HG03439 (cell line): Measurements from ENCODE around the gene STXBP6.

Experiments used
- ATAC-seq: cut with Tn5 transposase; IDR thresholded peaks from one replicate; pipeline ENCODE4 v1.9.1; 2021; ENCODE audit warnings: mild to moderate bottlenecking, moderate library complexity; ENCODE audit not compliant: unreplicated experiment

STXBP6 gene

DNA sequence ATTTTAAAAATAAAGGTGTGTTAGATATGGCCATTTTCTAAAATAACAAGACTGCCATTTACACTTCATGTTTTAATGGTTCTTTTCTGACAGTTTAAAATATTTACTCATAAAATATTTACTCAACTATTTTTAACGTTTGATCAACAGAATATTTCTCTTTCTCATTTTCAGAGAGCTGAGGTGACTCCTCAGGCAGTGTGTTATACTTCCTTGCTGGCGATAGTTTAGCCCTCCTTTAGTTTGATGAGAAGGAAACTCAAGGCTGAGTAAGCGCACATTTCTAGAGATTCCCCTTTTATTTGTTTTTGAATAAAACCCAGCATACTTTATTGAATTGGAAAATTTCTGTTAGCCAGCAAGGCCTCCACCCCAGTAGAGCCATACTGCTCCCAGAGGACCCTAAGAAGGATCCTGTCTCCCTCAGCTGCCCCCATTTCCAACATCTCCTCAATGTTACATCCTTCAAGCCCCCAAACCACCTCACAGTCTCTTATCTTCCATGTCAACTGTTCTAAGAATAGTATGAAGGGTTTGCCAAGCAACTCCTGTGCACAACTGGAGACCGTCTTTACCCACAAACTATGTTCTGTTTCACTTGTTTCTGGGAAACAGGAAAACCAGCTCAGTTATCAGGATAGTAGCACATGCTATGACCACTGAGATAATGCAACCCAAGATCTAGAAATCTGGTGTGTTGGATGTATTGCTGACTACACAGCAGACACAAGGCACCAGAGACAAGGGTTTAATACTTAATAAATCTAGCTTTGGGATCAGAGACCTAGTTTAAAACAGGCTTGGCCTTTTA lies 129.5 kb downstream of the STXBP6 start:
- ATAC-seq, result no peak

DNA sequence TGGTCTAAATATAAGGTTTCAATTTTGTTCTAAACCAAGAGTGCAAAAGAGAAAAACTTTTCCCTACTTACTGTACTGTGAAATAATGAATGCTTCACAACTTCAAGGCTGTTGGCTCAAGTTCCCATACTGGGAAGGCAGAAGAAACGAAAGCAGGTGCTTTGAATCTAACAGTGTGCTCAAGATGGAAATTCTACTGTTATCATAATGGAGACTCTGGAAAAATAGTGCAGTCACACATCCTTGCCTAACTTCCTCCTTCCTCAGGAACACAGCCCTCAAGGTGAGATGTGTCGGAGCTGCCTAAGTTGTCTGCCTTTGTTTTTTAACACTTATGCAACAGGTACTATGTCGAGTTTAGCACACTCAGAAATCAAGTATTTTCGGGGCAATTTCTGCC lies 131.1 kb downstream of the STXBP6 start:
- ATAC-seq, result no peak

DNA sequence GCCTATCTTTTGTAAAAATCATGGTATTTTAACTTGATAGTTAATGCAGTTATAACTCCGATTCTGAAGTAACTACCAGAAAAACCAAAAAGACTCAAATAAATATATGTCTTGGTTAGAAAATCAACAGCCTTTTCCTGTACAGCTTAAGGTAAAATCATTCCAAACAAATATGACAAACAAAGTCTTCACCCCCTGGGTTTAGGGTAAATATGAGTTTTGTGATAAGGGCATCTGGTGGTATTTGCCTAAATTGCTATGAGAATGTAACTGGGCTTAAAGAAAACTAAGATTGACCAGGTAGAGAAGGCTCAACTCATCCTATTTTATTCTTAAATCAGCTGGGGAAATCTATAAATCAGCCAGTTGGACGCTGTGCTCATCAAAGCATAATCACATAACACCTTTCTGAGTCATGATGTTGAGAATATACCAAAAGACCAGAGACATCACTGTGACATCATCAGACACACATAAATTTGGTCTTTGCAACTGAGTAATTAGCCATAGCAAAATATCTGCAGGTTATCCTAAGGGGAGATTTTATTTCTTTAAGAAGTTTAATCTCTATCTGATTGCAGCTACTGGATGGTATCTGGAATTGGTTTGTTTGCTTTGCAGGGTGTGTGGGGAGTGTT lies 133.9 kb downstream of the STXBP6 start:
- ATAC-seq, result no peak

DNA sequence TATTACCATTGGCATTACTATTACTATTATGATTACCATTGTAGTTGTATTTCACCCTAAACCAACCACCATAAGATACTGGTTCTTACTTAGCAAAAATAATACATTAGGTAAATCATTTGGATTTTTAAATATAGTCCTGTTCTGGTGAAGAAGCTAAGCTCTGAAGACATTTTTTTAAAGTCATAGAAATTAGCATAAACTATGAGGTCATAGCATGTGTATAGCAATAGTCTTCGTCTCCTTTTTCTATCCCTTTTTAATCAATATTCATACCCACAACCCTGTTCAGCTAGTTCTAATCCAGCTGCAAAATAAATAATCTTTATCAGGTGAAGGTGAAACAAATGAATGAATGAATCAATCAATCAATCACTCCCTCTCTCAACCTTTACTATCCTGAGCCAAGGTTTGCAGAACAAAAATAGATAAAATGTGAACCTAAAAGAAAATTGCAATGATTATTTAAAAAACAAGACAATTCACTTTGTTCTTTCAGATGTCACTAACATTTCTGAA lies 134.5 kb downstream of the STXBP6 start:
- ATAC-seq, result no peak

DNA sequence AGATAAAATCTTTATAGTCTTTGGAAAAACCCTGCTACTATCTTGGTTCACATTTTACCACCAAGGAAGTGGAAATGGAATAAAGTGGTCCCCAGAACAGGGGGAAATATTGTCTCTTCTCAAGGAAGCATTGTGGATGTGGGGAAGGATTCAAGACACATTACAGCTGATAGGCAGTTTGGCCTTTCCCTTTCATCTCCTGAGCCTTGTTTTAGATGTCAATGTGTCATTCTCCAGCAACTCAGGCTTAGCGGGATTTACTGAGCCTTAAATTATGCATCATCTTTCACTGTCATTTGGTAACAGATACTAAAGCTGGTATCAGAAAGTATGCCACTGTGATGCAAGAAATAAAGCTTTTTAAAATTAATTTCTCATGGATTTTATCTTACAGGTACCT lies 136.2 kb downstream of the STXBP6 start:
- ATAC-seq, result no peak

DNA sequence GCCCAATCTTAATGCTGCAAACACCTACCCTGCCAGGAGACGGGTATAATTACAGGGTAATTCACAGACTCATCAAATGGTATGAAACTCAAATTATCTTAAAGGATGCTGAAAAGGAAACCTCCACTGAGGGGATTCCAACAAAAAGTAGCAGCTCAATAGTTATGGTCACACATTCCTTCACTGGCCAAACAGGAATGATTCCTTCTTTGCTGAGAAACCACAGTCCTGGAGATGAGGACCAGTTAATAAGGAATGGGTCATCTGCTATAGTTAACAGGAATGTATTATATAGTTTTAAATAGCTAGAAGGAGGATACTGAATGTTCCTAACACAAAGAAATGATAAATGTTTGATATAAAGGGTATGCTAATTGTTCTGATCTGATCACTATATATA lies 136.9 kb downstream of the STXBP6 start:
- no peak for ATAC-seq

DNA sequence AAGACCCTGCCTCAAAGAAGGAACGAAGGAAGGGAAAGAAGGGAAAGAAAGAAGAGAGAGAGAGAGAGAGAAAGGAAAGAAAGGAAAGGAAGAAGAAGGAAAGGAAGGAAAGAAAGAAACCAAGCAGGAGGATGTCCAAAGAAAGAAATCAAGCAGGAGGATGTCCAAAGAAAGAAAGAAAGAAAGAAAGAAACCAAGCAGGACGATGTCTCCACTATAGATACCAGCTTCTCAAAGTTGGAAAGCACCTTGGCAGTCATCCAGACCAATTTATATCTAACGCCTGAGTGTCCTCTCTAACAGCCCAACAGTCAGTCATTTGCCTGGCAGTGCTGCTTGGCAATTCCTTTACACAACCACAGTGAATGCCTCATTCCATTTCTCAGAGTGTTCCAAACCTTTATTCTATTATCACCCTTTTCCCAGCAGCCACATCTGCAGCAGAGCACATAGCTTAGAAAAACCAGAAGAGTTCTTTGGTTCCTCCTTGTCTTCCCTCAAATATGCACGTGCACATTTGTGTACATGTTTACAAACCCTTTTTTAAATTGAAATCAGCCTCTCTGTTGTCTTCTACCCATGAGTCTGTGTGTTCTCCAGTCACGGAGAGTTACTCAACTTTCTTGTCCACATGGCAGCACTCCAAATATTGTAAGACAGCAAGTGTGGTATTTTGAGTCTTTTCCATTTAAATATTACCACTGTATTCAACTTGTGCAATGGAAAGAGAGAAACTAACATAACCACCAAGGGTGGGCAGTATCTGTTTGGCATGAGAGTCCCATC lies 138.4 kb downstream of the STXBP6 start:
- ATAC-seq, result no peak

DNA sequence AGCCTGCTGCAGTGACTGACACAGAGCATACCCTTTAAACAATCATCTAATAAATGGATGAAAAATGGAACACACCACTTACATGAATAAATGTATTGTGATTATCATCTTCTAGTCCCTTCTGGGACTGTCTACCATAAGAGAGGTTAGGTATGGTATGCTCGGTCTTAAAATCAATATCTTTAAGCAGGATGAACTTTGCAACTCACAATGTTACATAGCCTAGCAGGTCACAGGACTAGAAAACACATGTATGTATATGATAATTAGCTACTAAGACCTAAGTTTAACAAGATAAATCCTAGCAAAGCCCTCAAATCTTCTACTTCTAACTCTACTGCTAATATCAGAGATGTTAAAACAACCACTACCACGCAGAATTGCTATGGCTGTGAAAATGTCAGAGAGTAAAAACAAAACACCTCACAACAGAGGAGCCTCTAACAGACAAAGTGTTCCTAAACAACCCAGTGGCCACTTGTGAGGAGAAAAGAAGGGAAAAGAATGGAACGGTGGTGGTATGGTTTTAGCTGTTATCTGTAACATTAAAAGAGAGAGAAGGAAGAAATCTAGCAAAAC lies 139.4 kb downstream of the STXBP6 start:
- ATAC-seq, result no peak

DNA sequence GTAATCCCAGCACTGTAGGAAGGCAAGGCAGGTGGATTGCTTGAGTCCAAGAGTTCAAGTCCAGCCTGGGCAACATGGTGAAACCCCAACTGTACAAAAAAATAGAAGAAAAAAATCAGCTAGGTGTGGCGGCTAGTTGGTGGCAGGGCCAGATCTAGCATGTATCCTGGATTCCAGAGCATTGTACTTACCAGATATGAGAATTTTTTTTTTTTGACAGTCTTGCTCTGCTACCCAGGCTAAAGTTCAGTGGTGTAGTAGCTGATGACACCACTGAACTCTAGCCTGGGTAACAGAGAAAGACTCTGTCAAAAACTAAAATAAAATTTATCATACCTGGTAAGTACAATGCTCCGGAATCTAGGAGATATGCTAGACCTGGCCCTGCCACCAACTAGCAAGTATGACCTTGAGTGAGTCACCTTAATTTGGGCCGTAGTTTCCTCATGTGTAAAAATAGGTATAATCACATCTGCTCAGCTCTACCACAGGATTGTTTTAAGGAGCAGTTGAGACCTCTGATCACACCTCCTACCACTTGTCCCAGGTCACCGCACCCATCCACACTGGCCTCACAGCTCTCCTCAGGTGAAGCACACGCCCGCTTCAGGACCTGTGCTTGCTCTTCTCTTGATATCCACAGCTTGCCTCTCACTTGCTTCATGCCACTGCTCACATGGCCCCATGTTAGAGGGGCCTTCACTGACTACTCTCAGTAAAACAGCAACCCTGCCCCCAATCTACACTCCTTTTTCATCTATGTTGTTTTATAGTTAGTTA lies 140.2 kb downstream of the STXBP6 start:
- ATAC-seq, result no peak

DNA sequence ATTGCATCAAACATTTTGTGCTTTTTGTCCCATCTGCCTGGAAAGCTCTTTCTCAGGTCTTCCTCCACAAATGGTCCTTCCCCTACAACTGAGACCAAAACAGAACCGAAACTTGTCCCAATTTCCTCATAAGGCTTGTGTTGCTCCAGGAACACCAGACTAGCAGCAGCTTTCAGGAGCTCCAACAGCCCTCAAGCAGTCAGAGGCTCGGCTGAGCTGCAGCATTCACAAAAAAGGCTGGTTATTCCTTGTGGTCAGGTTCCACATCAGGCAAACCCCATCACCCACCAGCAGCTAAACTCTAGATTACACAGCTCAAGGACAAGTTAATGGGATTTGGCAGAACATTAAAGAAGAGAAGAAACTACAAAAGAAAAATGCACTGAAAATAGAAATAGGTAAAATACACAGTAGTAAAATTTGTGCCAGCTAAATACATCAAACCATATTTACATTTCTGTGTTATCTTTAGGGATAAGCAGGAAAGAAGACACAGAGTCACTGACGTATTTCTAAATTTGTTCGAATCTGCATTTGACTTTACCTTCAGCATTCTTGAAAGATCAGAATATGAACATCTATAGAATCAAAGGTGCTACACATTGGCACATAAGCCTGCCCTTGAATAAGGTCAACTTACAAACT lies 141.2 kb downstream of the STXBP6 start:
- ATAC-seq, result no peak

DNA sequence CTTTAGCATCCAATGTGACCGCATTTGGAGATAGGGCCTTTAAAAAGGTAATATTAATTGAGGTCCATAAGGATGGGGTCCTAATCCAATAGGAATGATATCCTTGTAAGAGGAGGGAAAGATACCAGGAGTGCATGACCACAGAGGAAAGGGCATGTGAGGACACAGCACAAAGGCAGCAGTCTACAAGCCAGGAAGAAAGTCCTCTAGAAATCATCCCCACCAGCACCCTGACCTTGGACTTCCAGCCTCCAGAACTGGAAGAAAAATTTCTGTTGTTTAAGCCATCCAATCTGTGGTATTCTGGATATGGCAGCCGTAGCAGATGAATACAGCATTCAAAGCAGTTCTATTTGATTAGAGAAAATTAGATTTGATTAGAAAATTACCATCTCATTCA lies 145.4 kb downstream of the STXBP6 start:
- no peak for ATAC-seq

DNA sequence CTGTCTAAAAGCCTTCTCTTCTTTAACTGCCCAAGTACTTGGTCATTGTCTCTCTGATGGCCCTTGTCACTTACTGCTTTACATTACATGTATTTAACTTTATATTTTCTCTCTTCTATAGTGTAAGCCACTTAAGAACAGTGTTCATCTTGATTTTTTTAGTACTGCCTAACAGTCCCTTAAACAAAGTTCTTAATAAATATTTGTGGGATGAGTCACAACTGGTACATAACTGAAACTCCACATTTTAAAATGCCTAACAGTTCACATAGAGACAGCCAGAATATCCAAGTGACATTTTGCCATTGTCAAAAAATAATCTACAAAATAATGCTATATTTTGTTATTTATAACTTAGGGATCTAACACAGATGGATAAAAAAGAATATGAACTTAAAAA lies 146.6 kb downstream of the STXBP6 start:
- ATAC-seq, result no peak

DNA sequence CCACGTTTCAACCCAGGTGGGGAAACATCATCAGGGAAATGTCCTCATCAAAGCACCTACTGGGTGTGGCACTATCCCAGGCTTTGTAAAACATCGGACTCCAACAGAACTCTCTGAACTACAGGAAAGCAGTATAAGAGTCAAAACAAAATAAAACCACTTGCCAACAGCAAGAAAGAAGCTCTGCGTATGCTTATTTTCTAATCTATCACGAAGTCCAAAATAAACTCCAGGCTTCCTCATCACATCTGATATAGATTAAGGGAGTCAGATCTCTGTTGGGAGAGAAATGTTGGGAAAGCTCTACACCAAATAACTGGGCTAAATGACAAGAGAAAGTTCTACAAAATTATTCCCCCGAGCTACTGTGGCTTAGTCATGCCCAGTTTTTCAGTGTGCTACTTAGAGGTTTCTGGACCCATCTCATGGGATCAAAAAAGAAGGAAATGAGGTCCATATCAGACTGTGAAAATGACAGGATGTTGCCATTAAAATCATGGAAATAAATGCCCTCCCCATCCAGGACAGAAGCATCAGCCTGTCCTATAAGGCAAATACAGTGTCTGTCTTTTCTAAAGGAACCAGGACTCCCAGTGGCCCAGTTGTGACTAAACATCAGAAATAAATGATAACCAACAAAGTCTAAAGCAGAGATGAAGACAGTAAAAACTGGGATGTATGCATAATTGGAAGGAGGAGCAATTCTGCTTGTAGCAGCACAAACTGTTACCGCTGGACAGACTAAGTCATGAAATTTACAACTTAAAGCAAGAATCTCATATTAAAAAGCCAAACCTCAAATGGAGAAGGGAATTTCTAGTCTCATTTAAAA lies 149.5 kb downstream of the STXBP6 start:
- ATAC-seq, result no peak

DNA sequence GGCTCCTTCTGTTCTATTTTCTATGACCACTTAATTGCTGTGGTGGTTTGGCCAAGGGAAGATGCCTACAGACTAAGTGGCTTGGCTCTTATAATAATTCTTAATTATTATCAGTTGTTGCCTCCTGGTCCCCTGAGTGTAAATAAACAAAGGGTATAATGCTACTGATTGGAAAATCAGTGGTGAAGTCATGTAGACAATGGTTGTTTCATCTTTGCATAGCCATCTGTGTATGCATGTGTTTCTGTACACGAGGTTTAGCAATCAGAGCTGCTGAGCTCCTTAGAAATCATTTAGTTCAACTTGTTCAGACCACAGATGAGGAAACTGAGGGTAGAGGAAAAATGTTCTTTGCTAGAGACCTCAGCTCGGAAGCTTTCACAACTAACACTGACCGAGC lies 152.2 kb downstream of the STXBP6 start:
- no peak for ATAC-seq

DNA sequence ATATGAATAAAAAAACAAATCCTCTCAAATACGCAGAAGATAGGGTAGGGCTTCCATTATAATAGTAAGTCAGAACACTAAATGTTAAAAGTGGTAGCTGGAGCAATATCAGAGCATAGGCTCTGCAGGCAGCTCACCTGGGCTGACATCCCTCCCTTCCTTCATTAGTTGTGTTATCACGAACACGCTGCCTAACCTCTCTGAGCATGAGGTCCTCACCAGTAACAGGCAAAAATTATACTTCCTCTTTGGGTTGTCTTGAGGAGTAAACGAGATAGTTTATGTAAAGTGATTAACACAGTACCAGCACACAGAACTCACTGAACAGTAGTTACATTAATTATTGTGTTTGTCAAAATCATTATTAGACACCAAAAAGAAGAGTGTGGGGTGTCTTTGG lies 154.3 kb downstream of the STXBP6 start:
- no peak for ATAC-seq

DNA sequence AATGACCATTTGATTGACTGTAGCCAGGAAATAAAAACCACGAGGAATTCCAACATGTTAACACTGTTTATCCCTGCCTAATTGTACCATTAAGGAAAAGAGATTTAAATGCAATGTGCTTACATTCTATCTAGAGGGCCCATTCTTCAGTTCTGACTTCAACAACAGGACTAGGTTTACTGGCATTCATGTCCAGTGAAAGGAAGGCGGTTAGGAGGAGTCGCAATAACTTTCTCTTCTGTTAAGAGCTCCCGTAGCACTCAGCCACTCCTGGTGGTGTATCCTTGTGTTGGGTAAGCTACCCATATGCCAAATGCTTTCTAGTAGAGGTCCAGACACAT lies 154.7 kb downstream of the STXBP6 start:
- no peak for ATAC-seq

DNA sequence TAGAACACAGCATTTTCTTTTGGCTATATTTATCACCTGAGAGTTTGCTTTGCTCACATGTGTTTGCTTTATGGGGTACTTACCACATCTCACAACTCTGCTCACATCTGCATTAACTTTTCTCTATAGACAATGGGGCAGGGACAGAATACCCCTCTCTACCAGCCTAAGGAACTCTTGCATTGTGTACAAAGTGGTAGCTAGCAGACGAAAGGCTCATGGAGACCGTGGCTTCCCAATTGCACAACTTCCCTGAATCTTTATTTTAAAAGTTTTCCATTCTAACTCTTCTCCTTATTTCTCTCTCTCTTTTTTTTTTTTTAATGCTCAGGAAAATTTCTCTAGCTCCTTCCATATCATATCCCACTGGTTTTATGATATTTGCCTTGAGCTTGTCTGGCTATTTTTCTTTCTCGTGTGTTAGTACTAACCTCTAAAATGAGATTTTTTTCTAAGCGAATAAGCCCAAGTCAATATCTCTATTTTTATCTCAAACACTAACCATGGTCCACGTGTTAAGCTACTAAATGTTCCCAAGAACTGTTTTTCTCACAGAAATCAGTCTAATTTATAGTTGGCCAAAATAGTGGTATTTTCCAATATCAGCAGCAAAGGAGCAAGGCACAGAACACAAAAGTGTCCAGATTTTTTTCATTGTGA lies 155.2 kb downstream of the STXBP6 start:
- no peak for ATAC-seq

DNA sequence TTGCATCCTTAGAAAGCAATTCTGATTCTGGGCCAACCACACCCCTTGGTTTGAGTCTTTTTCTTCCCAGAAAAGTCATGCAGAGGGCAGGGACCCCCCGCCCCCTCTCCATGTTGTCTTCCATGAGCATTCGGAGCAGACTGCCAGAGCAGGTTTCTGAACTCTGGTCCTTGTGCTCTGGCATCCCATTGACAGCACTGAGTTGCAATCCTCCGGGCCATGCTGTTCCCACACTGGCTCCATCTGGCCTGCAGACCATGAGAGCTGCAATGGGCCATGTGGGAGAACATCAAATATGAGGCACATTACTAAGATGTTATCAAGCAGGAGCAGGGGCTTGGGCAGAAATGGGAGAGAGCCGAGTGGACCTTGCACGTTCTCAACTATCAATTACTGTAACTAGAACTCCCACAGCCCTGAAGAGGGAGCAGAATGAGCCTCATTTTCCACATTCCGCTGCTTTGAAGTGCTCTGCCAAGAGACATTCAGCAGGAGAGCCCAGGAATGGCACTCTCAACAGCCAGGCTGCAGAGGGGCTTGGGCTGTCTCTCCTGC lies 157.4 kb downstream of the STXBP6 start:
- ATAC-seq, result no peak
